Measurements from ENCODE around the gene COL17A1.

- no peak for TF ChIP-seq TAF1 (IDR thresholded peaks at IDR 0.05; ENCODE audit: borderline replicate concordance, insufficient read depth, low read length)
- TF ChIP-seq POLR2AphosphoS5 (IDR thresholded peaks at IDR 0.05; ENCODE audit: low read depth, low read length): no peak
- no peak for TF ChIP-seq REST (IDR thresholded peaks at IDR 0.05; ENCODE audit: insufficient read depth in 1 of 2, low read depth in 2 of 2, low read length in 2 of 2)
Measured at GRCh38 chr10:104089621-104090020, 3.9 kb upstream of the COL17A1 start.

Data from PFSK-1 (cell line).